Left hindlimb (tissue), 1 donor: ENCODE results near the gene NTSR1.
A peak's percentile ranks its signal among the peaks of the same experiment; 100 is the strongest.

Experiments
- DNase-seq: peaks from one replicate; pipeline ENCODE4 v3.0.0-alpha.2; 2018

The NTSR1 gene

DNA sequence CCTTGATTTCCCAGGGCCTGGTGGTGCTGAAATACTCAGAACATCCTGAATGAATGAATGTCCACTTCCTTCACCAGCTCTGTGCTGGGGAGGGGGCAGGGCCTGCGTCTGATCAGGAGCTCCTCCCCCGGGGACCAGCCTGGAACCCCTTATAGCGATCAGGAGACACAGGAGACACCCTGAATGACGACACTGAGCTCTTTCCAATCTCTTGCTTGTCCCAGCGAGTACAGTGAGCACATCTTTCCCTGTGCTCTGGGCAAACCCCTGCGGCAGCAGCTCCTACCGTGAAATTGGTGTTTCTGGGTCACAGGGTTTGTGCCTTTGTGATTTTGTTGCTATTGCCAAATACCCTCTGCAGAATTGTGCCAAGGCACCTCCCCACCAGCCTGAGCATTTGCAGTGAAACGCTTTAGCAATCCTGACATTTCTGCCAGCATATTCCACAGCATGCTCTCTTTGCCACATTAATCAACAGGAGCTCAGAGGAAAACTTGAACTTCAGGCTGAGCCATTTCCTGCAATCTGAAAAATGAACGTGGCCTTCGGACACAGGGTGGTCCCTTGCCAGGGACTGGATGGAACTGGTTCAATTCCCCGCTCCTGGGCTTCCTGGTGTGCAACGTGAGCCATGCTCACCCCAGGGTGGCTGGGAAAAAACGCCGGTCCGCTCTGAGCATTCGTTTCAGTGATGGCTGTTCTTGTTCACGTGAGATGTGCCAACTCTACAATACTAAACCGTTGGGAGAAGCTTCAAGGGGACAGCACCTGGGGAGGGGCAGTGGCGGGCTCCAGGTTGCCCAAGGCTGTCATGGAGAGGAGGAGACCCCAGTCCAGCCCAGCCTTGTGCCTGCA, 64.6 kb downstream of the NTSR1 start:
- peak; percentile 52 for DNase-seq

GRCh38 chr20:62773845-62774714, 65.4 kb downstream of the NTSR1 start:
- no peak for DNase-seq

DNA sequence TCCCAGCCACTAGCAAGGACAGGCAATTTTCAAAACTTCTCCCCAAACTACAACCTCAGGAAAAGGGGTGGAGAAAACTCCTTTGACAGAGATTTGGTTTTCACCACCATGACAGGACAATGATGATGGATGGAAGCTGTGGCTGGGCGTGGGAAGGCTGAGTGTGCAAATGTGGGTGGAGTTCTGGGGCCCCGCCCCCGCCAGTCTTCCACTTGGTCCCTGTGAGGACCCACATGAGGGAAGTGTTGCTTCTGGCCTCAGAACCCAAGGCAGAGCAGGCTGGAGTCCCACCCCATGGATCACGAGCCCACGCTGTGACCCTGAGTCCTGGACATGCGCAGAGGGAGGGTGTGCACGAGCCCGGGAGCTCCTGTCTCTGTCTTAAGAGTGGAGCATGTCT, 66.1 kb downstream of the NTSR1 start:
- DNase-seq: no peak

DNA sequence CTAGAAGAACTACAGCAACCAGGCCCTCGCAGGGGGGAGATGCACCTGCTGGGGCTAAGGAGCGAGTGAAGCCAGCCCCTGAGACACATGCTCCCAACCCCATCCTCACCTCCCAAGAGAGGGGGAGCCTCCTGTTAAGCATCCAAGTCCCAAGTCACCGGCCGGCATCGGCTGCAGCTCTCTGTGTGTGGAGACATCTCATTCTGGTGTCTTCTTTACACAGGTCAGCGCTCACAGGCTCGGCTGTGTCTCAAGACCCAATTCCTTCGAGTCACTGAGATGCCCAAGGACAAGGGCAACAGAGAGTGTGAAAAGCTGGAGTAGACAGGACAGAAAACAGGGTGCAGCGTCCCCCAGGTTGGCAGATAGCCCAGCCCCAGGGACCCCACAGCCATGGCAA, 66.6 kb downstream of the NTSR1 start:
- no peak for DNase-seq

- DNase-seq: no peak
These were observed 67.5 kb downstream of the NTSR1 start for GRCh38 chr20:62776035-62776691.

- no peak for DNase-seq
These were observed 68.3 kb downstream of the NTSR1 start for GRCh38 chr20:62776692-62777527.

GRCh38 chr20:62777528-62777830, 68.8 kb downstream of the NTSR1 start:
- no peak for DNase-seq

GRCh38 chr20:62778058-62778457, 69.4 kb downstream of the NTSR1 start:
- DNase-seq: no peak

DNA sequence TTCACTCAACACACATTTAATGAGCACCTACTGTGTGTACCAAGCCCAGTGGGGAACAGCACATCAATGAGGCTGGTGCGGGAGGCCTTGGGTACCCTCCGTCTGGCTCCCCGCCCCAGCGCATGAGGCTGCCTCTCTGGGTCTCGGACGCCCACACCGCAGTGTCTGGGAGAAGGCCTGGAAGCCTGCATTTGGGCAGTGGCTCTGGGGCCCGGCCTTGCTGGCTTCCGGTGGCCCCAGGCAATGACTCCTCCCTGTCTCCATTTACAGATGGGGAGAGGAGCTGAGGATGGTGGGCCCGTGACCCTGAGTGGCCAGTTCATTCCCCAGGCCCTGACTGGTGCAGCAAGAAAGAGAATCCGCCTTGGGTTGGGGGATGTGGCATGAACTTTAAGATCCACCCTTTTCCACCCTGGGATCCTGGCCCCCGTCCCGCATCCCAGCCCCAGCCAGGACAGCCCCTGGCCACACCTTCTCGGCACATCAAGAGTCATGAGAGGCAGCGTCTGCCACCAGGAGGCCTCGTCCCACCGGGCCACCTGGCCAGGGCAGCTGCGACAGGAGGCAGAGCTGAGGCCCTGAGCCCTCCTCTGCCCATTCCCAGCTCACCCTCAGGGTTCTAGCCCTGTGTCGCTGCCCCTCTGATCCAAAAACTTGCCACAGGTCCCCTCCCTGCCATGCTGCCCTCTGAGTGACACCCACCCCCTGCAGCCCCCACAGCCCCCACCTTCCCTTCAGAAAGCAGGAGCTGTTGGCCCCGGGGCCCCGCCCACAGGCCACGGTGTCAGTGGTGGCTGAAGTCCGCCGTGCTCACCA, 70.2 kb downstream of the NTSR1 start:
- no peak for DNase-seq

DNA sequence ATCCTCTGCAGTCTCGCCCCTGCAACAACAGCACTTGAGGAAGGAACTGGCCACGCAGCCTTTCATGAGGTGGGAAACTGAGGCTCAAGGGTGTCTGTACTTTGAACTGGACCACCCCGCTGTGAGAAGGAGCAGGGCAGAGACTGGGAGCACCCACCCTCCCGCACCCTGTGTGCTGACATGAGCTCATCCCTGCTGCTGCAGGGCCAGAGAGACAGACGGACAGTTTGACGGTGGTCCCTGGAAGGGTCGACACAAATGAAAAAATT, 70.7 kb downstream of the NTSR1 start:
- DNase-seq: no peak

DNA sequence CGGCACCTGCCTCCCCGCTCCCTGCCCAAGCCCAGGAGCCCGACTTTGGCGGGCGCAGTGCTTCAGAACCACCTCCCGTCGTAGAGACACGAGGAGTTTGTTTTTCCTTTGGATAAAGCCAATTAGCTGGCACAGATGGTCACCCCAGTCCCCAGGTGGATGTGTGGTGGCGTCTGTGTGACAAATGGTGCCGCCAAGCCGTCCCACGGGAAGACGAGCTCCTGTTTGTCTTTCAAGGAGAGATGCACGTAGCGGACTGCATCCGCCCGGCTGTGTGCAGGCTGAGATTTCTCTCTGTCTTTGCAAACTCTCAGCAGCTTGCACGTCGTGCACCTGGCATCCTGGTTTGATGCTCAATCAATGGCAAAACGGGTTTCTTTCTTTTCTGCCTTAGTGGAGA, 71.6 kb downstream of the NTSR1 start:
- no peak for DNase-seq

- no peak for DNase-seq
These were observed 72.1 kb downstream of the NTSR1 start for GRCh38 chr20:62780696-62781095.

GRCh38 chr20:62782149-62782892, 73.7 kb downstream of the NTSR1 start:
- DNase-seq: no peak

- no peak for DNase-seq
These were observed 74.2 kb downstream of the NTSR1 start for GRCh38 chr20:62782893-62783278.

DNA sequence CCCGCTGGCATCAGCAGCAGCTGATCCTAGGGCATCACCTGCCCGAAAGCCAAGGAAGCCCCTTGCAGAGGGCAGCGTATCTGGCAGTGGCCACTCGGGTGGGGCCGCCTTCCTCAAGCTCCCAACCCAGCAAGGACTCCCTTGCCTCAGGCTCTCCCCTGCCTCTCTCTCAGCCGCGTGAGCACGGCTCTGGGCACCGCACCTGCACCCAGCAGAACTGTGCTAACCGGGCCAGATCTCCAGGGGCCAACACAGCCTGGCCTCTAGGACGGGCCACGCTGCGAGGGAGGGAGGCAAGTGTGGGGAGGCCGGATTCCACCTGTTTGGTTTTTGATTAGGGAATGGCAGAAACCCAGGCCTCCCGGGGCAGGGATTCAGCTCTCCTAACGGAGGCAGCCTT, 75.9 kb downstream of the NTSR1 start:
- DNase-seq: no peak

- no peak for DNase-seq
These were observed 76.8 kb downstream of the NTSR1 start for GRCh38 chr20:62785393-62785792.

GRCh38 chr20:62786157-62786556, 77.5 kb downstream of the NTSR1 start:
- DNase-seq: no peak

DNA sequence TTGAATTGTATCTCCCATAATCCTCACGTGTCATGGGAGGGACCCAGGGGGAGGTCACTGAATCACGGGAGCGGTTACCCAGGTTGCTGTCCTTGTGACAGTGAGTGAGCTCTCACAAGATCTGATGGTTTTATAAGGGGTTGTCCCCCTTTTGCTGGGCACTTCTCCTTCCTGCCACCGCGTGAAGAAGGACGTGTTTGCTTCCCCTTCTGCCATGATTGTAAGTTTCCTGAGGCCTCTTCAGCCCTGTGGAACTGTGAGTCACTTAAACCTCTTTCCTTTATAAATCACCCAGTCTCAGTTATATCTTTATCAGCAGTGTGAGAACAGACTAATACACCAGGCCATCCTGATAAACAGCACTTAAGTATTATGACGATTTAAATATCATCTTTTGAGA, 78.7 kb downstream of the NTSR1 start:
- no peak for DNase-seq

DNA sequence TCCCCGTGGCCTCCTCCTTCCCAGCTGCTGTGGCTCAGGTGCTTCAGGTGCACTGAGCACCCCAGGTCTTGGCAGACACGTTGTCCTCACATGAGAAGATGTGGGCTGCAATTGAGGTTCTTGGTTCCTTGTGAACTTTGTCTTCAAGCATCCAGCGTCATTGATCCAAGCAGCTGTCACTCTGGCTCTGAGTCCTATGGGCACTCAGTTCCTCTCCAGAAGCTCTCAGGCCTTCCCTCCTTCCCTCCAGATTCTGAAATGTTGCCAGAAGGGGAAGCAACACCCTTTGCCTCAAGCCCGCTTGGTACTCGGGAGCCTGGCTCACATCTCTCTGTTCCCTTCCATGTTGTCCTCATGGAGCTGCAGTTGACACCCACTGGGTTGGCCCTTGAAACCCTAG, 79.2 kb downstream of the NTSR1 start:
- no peak for DNase-seq

- no peak for DNase-seq
These were observed 80.0 kb downstream of the NTSR1 start for GRCh38 chr20:62788607-62789006.

DNA sequence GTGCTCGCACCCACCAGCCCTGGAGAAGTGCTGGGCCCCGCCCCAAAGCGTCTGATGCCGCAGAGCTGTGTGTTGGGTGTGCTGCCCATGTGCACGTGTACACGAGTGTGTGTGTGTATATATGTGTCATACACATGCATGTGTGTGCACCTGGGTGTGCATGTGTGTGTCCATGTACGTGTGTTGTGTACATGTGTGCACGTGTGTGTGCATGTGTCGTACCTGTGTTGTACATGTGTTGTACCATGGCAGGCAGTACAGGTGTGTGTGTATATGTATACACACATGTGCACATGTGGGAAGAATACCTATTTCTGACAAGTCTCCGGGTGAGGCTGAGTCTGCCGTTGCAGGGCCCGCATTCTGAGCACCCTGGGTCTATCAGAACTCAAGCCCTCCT, 81.4 kb downstream of the NTSR1 start:
- DNase-seq: no peak
